SH-SY5Y (cell line): Measurements from ENCODE around the gene TMEM130.
A peak's percentile ranks its signal among the peaks of the same experiment; 100 is the strongest.

Experiments used
- GATA2 ChIP-seq: IDR thresholded peaks from 2 replicates; pipeline ENCODE4 v1.6.1; 2011; ENCODE audit warnings: mild to moderate bottlenecking, low read depth, low read length
- GATA3 ChIP-seq: IDR thresholded peaks from 2 replicates; pipeline ENCODE4 v1.6.1; 2011; ENCODE audit warnings: low read depth, mild to moderate bottlenecking, low read length, moderate library complexity

Gene TMEM130

GRCh38 chr7:98836811-98837629 lies 32.8 kb downstream of the TMEM130 start:
- TF ChIP-seq GATA2 (no peak), GATA3 (no peak)

GRCh38 chr7:98834949-98835348 lies 34.9 kb downstream of the TMEM130 start:
- TF ChIP-seq GATA2 (no peak), GATA3 (no peak)

- TF ChIP-seq GATA3 (no peak), GATA2 (no peak)
Observed at GRCh38 chr7:98833022-98833421, 36.8 kb downstream of the TMEM130 start.

GRCh38 chr7:98831641-98832221 lies 38.1 kb downstream of the TMEM130 start:
- TF ChIP-seq GATA2: no peak
- TF ChIP-seq GATA3: no peak

- TF ChIP-seq GATA2 (no peak), GATA3 (no peak)
Observed at GRCh38 chr7:98830972-98831548, 38.8 kb downstream of the TMEM130 start.

- no peak for TF ChIP-seq GATA2
Observed at GRCh38 chr7:98828368-98828767, 41.4 kb downstream of the TMEM130 start.

GRCh38 chr7:98827258-98827657 lies 42.6 kb downstream of the TMEM130 start:
- TF ChIP-seq GATA2 (peak; percentile 16; the same call in 1 of the 2 replicates), GATA3 (no peak)

GRCh38 chr7:98826811-98827231 lies 43.0 kb downstream of the TMEM130 start:
- TF ChIP-seq GATA2 (no peak), GATA3 (no peak)

- TF ChIP-seq GATA3 (no peak), GATA2 (no peak)
Observed at GRCh38 chr7:98826387-98826786, 43.4 kb downstream of the TMEM130 start.

GRCh38 chr7:98823226-98823625 lies 46.6 kb downstream of the TMEM130 start:
- TF ChIP-seq GATA2 (no peak), GATA3 (no peak)

GRCh38 chr7:98821348-98821747 lies 48.5 kb downstream of the TMEM130 start:
- TF ChIP-seq GATA2 (no peak), GATA3 (no peak)

- no peak for TF ChIP-seq GATA2
- TF ChIP-seq GATA3: no peak
Observed at GRCh38 chr7:98816967-98817710, 52.7 kb downstream of the TMEM130 start.

GRCh38 chr7:98816241-98816640 lies 53.6 kb downstream of the TMEM130 start:
- TF ChIP-seq GATA2: no peak

- TF ChIP-seq GATA3: no peak
- no peak for TF ChIP-seq GATA2
Observed at GRCh38 chr7:98815313-98815712, 54.5 kb downstream of the TMEM130 start.

GRCh38 chr7:98811299-98811698 lies 58.5 kb downstream of the TMEM130 start:
- TF ChIP-seq GATA2 (no peak), GATA3 (no peak)
